GM18873 (cell line): ENCODE measurements around the gene ZBTB37.
"Not testable (repeated sequence)": the region's sequence is repeated elsewhere in the genome, so short reads cannot be mapped to it uniquely, and the experiment has no call there.

Source experiments
- ATAC-seq: cut with Tn5 transposase; IDR thresholded peaks from one replicate; pipeline ENCODE4 v1.9.1; 2021; ENCODE audit warnings: mild to moderate bottlenecking, moderate library complexity, moderate number of reproducible peaks; ENCODE audit not compliant: unreplicated experiment, low FRiP score

ZBTB37 gene

GRCh38 chr1:173900427-173900826 is 32.2 kb downstream of the ZBTB37 start:
- ATAC-seq: no peak

- no peak for ATAC-seq
Observed at GRCh38 chr1:173900992-173901391, 32.8 kb downstream of the ZBTB37 start.

DNA sequence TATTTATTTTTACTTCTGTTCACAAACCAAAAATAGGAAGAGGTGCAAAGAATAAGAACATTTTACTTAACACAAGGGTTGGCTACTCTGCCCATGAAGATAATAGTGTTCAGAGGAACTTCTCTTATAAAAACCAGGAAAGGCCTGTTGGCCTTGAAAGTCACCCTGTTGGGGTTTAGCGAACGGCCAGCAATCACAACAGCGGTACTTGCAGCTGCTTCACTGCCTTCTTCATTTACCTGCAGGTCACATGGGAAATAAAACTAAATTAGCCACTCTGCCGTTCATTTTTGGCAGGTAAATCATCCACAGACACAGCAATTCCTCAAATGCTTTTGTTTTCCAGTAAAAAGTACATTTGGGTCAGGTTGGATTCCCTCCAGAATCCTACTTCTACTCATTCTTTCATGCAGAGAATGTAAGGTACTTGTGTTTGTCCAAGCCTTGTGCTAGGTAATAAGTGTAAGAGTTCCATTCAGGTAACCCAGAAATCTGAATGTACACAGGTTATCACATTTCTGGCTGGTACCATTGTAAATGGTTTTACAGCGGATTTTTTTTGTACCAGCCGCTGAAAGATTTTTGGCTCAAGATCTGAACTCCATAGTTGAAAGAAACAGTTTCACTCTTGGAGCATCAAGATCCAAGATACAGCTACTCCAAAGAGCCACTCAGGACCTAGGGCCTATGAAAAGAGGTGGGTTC is 35.8 kb downstream of the ZBTB37 start:
- ATAC-seq: no peak

- no peak for ATAC-seq
Observed at GRCh38 chr1:173913111-173913510, 44.9 kb downstream of the ZBTB37 start.

DNA sequence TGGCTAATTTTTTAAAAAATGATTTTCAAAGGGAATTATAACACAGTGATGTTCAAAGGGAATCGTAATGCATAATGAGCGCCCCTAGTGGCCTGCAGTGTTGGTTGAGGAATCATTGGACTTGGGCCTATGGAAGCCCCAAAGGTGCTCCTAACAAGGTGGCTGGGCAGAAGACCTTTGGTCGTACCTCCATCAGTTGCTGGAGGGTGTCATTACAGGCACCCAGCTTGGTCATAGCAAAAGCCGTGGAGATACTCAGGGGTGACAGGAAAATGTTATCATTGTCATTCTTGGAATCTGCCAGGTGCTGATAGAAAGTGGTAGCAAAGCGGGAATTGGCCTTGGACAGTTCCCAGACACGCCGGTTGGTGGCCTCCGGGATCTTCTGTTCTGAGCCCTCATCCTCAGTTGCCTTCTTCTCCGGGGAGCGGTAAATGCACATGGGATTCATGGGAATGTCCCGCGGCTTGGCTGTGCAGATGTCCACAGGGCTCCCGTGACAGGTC is 46.2 kb downstream of the ZBTB37 start:
- no peak for ATAC-seq

- ATAC-seq: no peak
Observed at GRCh38 chr1:173915596-173915995, 47.4 kb downstream of the ZBTB37 start.

DNA sequence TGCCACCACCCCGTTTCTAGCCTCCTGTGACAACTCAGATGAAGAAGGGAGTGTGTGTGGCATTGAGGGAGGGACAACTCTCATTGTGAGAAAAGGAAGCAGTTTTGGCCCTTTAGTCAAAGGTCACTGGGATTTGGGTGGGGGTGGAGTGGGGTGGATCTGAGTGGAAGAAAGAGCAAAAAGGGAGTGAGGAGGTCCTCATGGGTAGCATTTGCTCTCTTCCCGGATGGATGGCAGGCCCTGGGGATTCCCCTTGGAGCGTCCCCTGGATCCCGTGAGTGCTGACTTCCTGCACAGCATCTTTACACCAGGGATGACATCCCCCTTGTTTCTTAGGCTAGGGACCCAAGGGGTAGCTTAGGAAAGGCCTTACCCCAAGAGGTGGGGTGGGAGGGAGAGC is 48.5 kb downstream of the ZBTB37 start:
- ATAC-seq: no peak

DNA sequence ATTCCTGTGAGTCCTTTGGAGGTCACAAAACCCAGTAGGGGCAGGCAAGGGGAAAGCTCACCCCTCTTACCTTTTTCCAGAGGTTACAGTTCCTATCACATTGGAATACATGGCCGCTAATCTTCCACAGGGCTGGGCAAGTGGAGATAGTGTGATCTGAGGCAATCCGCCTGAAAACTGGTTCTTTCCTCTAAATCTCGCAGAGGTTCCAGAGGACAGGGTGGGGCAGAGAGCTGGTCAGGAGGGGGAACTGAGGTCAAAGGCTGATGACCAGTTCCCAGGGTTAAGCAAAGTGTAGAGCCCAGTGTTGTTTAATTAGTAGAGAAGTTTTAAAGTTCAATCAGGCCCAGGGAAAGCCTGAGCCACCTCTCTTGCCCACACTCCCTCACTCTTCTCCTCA is 49.0 kb downstream of the ZBTB37 start, which contains the start of gene SERPINC1:
Gene SERPINC1 (minus strand): TSS at position 179 of the 400 bp plus-strand sequence. CDS start 68 bp downstream, at position 111.
- ATAC-seq: no peak

DNA sequence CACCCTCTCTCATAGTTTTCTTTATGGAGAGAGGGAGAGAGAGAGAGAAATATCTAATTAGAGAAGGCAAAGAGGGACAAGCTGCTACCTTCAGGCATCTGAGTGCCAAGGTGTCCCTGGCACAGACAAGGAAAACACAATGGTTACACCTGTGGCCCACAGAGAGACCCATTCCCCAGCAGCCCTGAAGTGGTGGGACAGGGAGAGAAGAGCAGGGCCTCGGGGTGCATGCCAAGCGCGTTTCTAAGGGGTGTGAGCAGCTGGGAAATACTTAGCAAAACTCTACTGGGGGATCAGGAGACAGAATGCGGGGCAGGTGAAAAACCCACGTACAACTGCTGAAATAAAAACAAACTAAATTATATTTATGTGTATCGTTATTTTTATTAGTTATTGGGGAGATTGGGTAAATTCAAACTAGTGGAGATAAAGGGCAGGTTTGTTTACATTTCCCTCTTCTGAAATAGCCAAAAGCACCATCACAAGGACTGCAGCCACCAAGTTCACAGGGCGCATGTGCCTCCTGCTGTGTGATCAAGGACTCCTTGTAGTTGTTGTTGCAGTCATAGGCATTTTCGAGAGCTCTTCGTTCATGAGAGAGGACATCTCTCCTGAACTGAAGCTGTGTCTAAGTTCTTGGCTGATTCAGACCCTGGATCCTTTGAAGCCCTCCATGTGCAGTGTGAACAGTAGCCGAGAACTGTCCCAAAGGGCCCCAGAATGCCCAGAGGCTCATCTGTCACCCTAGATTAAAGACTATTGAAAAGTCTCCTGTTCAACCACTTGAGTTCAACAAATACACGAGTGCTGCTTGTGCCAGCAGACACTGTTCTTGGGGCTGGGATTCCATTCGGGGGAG is 49.7 kb downstream of the ZBTB37 start:
- ATAC-seq: no peak

GRCh38 chr1:173920861-173921260 is 52.7 kb downstream of the ZBTB37 start:
- no peak for ATAC-seq

DNA sequence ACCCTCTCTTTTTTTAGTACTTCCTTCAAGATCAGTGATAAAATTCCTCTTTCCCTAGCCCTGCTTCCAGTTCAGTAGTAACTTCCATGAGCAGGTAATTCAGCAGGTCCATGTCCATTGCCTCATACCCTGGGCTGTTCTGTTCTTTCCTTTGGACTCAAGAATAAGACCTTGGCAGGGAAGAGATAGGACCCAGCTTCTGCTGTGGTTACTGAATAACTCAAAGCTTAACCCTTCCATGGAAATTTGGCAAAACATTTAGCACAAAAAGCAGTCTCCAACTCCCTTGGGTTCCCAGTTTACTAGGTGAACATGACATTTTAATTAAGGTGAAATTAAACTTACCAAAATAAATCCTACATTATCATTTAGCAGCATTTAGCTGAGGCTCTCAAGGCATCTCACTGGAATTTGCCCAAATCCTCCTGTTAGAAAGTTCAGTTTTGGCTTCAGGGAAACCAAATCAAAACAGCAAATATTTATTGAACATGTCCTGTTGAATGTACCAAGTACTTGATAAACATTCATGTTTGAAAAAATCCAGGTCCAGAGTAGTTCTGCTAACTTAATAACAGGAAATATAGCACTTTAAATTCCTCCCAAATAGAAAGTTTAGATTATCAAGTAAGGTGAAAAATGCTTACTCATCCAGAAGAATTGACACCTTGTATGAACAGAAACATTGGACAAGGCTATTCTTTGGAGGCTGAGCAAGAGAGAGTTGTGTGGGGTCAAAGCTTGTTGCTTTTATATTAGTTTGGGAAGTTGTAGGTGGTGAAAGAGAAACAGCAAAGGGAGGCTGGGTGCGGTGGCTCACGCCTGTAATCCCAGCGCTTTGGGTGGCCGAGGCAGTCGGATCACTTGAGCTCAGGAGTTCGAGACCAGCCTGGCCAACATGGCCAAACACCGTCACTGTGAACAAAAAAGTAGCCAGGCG is 57.4 kb downstream of the ZBTB37 start:
- ATAC-seq: no peak

DNA sequence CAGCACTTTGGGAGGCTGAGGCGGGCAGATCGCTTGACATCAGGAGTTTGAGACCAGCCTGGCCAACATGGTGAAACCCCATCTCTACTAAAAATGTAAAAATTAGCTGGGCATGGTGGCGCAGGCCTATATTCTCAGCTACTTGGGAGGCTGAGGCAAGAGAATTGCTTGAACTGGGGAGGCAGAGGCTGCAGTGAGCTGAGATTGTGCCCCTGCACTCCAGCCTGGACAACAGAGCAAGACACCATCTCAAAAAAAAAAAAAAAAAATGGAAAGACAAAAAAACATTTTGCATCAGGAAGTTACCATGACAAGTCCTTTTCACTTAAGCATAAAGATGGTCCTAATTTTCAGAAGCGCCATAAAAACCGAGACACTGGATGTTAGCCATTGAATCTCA is 62.4 kb downstream of the ZBTB37 start:
- not testable (repeated sequence) for ATAC-seq

DNA sequence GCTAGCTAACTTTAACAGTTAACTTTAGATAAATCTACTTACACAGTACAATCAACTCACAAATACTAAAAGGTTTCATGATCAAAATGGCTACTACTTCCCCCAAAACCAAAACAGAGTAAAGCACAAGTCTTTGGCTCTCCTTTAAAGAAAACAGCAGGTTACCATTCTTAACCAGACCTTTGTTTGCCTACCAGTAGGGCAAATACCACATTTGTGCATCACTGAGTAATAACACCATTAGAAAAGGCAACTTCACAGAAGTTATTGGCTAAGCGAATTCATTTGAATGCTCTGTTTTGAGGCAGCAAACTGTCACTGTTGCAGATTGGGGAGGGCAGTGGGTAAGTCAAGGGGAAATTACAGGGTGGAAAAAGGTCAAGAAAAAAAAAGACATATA is 66.3 kb downstream of the ZBTB37 start:
- ATAC-seq: no peak

DNA sequence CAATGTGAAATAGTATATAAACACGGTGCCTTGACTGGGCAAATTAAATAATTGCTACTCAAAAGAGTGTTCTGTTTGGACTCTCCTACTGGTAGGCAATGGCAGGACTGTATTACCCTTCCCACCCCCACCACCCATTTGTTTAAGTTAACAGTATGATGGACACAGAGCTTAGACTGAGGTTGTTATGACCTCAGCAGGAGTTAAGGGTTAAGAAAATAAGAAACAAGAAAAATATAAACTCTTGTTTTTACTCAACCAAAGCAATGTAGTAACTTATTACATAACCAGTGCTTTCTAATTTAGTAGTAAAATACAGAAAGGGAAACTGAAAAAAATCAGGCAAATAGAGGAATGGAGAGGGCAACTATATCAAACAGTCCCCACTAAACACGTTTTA is 68.9 kb downstream of the ZBTB37 start:
- no peak for ATAC-seq

DNA sequence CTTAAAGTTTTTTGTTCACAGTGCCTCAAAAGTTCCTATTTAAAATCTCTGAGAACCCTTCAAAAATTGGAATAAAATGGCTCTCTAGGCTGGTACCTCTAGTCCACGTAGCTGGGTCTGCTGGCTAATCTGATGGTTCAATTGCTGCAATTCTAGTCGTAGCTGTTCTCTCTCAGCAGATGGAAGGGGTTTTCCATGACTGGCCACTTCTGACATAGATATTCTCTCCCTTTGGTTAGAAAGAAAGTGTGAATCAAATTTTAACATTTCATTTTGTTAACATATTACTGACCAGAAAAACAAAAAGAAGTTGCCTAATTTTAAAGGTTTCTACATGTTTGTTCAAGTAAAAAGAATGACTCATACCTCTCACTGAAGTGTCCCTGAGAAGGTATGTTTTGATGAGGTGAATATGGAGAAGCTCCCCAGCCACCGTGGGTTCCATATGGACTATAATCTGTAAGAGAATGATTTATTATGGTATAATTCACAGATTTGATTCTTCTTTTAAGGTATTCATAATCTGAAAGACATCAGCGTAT is 78.3 kb downstream of the ZBTB37 start:
- ATAC-seq: no peak

- no peak for ATAC-seq
Observed at GRCh38 chr1:173948594-173948993, 80.4 kb downstream of the ZBTB37 start.
